Activated naive CD4-positive, alpha-beta T cell treated with anti-CD3 and anti-CD28 coated beads, Interleukin-2, amount 50 U/mL, for 72 hours (primary cell): ENCODE data around the gene C5orf34. TPM values are rescaled to one million over a fixed set of nuclear protein-coding genes. Genes with fewer than 3 reads are reported as not detected.
"Not testable (repeated sequence)": the region's sequence is repeated elsewhere in the genome, so short reads cannot be mapped to it uniquely, and the experiment has no call there.

Experiments used
- ATAC-seq, 2 donors: fragments of 150-1000 bp; cut with Tn5 transposase; 2 replicates each; pipeline ENCODE4 v1.10.0; 2021; ENCODE audit warnings: mild to moderate bottlenecking in 2 of 2, moderate library complexity in 2 of 2
- DNase-seq, 2 donors: peaks; one replicate each; pipeline ENCODE4 v3.0.0; 2021 to 2022; ENCODE audit warnings: low spot score in 2 of 2
- H3K27ac Mint-ChIP-seq, 2 donors: one replicate each; pipeline ENCODE4 v1.8.0; 2022; ENCODE audit warnings: mild to moderate bottlenecking in 2 of 2, mixed read lengths in 2 of 2
- H3K36me3 Mint-ChIP-seq, 2 donors: one replicate each; pipeline ENCODE4 v1.8.0; 2022; ENCODE audit warnings: mixed read lengths in 2 of 2
- H3K9me3 Mint-ChIP-seq, 2 donors: one replicate each; pipeline ENCODE4 v1.8.0; 2022; ENCODE audit warnings: mixed read lengths in 2 of 2
- total RNA-seq, 2 donors: library from RNA; stranded (reverse); gene quantifications; one replicate each; pipeline ENCODE4 v1.2.3, GENCODE V29; 2022

The C5orf34 gene
- total RNA-seq, 2 donors from 2014 or later = 12.4 to 24.2 TPM

DNA sequence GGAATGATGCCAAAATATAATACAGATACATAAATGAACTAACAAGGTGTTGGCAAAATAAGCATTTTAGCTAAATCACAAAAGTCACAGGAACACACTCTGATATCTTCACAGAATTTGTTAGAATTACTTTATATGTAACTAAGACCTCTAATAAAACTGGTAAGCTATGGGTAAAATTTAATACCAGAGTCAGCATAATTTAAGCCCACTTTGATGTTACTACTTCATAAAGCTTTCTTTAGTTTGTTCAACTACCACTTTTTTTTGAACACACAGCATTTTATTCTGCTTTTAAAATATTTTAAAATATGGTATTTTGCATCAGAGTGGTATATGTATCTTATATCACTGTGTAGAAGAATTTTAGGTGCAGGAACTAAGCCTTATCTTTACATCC, 22.0 kb upstream of the C5orf34 start:
- ATAC-seq = no peak
- peaks cover 0 to 23% of the 10 kb centered on the region in 2 donors for H3K36me3 Mint-ChIP-seq
- H3K9me3 Mint-ChIP-seq = no peaks in the 10 kb centered on the region
- no peak overlapping the region for H3K27ac Mint-ChIP-seq
- DNase-seq = no peak

- Mint-ChIP-seq H3K27ac (peak overlapping the region; percentile 16 to 59), H3K9me3 (no peaks in the 10 kb centered on the region), H3K36me3 (peaks cover 0 to 26% of the 10 kb centered on the region in 2 donors)
- DNase-seq (no peak), ATAC-seq (peak; percentile 24 to 86)
These were observed 18.7 kb upstream of the C5orf34 start for GRCh38 chr5:43533646-43534045.

DNA sequence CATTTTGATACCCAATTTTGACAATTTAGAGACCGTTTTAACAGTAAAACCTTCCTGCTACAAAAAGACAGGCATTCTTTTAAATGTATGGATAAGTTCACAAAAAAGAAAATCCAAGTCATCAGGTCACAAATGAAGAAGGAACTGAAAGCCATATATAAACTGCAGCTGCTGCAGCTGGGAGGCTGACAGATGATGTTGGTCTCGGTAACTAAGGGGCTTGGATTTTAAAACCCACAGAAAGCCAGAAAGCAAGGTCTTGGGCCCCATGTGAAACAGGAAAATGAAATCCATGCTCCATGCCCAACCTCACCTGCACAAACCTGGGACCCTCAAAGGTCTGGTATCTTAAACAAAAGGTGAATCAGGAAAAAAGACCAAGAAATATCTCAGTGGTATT, 15.7 kb upstream of the C5orf34 start:
- Mint-ChIP-seq H3K27ac (no peak overlapping the region), H3K9me3 (no peaks in the 10 kb centered on the region), H3K36me3 (peaks cover 0 to 38% of the 10 kb centered on the region in 2 donors)
- DNase-seq (no peak), ATAC-seq (no peak)

- H3K36me3 Mint-ChIP-seq = peaks cover 0 to 26% of the 10 kb centered on the region in 2 donors
- ATAC-seq = no peak
- DNase-seq = no peak
- no peak overlapping the region for H3K27ac Mint-ChIP-seq
- H3K9me3 Mint-ChIP-seq = peaks cover 0 to 4% of the 10 kb centered on the region in 2 donors
These were observed 8.7 kb upstream of the C5orf34 start for GRCh38 chr5:43523662-43524072.

DNA sequence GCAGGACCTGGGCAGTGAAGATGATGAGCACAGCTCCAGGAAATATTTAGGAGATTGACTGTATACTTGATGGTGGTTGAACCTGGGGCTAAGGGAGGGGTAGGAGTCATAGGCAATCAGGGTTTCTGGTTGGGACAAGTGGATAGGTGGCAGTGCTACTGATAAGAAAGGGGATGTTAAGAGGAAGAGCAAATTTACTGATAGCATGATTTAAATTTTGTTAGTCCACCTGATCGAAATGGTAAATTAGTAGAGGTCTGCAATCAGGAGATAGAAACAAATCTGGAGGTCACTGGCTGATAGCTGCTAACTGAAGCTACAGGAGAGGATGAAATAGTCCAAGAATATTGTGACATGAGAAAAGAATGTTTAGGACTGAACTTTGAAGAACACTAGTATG, 5.7 kb upstream of the C5orf34 start:
- DNase-seq (no peak), ATAC-seq (no peak)
- Mint-ChIP-seq H3K9me3 (peaks cover 4 to 10% of the 10 kb centered on the region in 2 donors), H3K36me3 (peaks cover 0 to 25% of the 10 kb centered on the region in 2 donors), H3K27ac (peak overlapping the region in 1 of 2 donors; percentile 0)

GRCh38 chr5:43515678-43516048, 715 bp upstream of the C5orf34 start:
- DNase-seq (no peak), ATAC-seq (no peak)
- peak overlapping the region; percentile 97 to 98 for H3K27ac Mint-ChIP-seq
- peaks cover 0 to 10% of the 10 kb centered on the region in 2 donors for H3K9me3 Mint-ChIP-seq
- peaks cover 24 to 45% of the 10 kb centered on the region in 2 donors for H3K36me3 Mint-ChIP-seq

- Mint-ChIP-seq H3K9me3 (peaks cover 0 to 10% of the 10 kb centered on the region in 2 donors), H3K36me3 (peaks cover 24 to 45% of the 10 kb centered on the region in 2 donors), H3K27ac (peak overlapping the region; percentile 97 to 98)
- ATAC-seq = peak; percentile 72 to 78
- no peak for DNase-seq
These were observed 505 bp downstream of the C5orf34 start for GRCh38 chr5:43514471-43514815.

GRCh38 chr5:43514025-43514424, 923 bp downstream of the C5orf34 start:
- ATAC-seq (no peak), DNase-seq (no peak)
- Mint-ChIP-seq H3K9me3 (peaks cover 0 to 10% of the 10 kb centered on the region in 2 donors), H3K27ac (peak overlapping the region; percentile 97 to 98), H3K36me3 (peaks cover 24 to 45% of the 10 kb centered on the region in 2 donors)

DNA sequence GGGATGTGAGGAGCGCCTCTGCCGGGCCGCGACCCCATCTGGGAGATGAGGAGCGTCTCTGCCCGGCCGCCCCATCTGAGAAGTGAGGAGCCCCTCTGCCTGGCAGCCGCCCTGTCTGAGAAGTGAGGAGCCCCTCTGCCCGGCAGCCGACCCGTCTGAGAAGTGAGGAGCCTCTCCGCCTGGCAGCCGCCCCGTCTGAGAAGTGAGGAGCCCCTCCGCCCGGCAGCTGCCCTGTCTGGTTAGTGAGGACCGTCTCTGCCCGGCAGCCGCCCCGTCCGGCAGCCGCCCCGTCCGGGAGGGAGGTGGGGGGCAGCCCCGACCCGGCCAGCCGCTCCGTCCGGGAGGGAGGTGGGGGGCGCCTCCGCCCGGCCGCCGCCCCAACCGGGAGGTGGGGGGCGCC, 3.9 kb downstream of the C5orf34 start:
- H3K9me3 Mint-ChIP-seq, DNase-seq, H3K27ac Mint-ChIP-seq, ATAC-seq: not testable (repeated sequence)
- peaks cover 26 to 42% of the 10 kb centered on the region in 2 donors for H3K36me3 Mint-ChIP-seq

GRCh38 chr5:43498581-43498980, 16.4 kb downstream of the C5orf34 start:
- ATAC-seq (no peak), DNase-seq (no peak)
- Mint-ChIP-seq H3K27ac (no peak overlapping the region), H3K36me3 (peaks cover 11 to 23% of the 10 kb centered on the region in 2 donors), H3K9me3 (no peaks in the 10 kb centered on the region)

- Mint-ChIP-seq H3K9me3 (no peaks in the 10 kb centered on the region), H3K36me3 (peaks cover 6 to 17% of the 10 kb centered on the region in 2 donors), H3K27ac (peak overlapping the region in 1 of 2 donors; percentile 3)
- no peak for DNase-seq
- ATAC-seq = no peak
These were observed 17.4 kb downstream of the C5orf34 start for GRCh38 chr5:43497311-43498104.

DNA sequence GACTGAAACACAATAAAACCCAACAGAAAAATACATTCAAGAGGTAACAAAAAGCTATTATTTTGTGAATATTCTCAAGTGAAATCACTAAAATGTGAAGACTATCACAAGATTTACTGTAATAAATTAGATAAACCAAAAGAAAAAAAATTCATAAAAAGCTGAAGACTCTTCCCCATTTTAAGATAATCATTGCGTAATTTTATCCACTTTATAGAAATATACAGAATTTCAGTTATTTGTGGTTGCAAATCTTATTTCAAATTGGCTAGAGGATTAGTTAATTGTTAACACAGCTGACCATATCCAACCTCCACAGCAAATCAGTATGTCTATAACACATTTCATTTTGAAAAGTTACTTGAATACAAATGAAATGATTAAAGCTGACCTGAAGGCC, 23.6 kb downstream of the C5orf34 start:
- H3K36me3 Mint-ChIP-seq = no peaks in the 10 kb centered on the region
- ATAC-seq = no peak
- H3K27ac Mint-ChIP-seq = no peak overlapping the region
- H3K9me3 Mint-ChIP-seq = no peaks in the 10 kb centered on the region
- no peak for DNase-seq

DNA sequence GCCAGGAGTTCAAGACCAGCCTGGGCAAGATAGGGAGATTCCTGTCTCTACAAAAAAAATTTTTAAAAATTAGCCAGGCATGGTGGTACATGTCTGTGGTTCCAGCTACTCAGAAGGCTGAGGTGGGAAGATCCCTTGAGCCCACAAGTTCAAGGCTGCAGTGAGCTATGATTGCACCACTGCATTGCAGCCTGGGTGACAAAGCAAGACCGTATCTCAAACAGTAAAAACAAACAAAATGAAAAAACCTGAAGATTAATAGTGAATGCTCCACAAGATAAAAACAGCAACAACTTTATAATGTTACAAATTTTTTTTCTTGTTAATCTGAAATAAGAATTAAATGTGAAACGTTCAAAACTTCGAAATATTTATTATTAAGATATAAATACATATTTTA, 28.6 kb downstream of the C5orf34 start:
- H3K36me3 Mint-ChIP-seq = peaks cover 16 to 21% of the 10 kb centered on the region in 2 donors
- no peaks in the 10 kb centered on the region for H3K9me3 Mint-ChIP-seq
- DNase-seq (no peak), ATAC-seq (no peak)
- peak overlapping the region; percentile 94 to 100 for H3K27ac Mint-ChIP-seq

- H3K27ac Mint-ChIP-seq = peak overlapping the region; percentile 94 to 100
- no peaks in the 10 kb centered on the region for H3K9me3 Mint-ChIP-seq
- DNase-seq (peak in 1 of 2 donors; percentile 12), ATAC-seq (peak; percentile 11 to 25)
- H3K36me3 Mint-ChIP-seq = peaks cover 16 to 21% of the 10 kb centered on the region in 2 donors
These were observed 29.5 kb downstream of the C5orf34 start for GRCh38 chr5:43485406-43485805.

DNA sequence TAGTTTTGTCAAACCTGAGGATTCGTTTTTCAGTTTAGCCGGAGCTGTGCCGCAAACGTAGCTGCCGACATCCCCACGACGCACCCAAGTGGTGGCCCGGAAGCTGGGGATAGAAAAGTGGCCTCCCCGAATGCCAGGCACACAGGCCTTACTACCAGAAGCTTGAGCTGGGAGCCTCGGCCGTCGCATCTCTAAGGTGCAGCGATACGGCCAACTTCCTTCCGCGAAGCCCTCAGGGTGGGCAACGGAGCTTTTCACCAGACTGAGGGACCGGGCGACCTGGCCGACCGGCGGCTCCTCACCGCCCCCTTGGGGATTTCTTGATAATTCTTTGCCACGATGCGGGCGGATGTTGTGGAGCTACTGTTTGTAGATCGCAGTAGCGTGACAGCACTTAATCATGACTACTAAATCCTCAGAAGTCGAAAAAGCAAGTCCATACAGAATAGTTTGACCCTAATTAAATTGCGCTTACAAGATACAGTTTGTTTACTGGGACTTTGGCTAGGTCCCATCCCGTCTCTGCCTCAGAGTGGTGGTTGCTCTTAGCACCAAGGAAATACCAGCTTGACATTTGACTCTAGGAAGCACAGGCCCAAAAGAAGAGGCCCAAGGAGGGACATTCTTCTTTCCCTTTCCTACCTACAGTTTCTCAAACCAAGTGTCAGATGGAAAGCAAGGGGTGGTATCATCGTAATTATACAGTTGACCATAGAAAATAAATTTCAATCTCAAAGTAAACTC, 30.7 kb downstream of the C5orf34 start:
- ATAC-seq = peak; percentile 71 to 76
- peak; percentile 87 for DNase-seq
- H3K9me3 Mint-ChIP-seq = no peaks in the 10 kb centered on the region
- peaks cover 16 to 21% of the 10 kb centered on the region in 2 donors for H3K36me3 Mint-ChIP-seq
- H3K27ac Mint-ChIP-seq = peak overlapping the region; percentile 94 to 100

GRCh38 chr5:43483298-43484105, 31.4 kb downstream of the C5orf34 start, which contains the start of gene TMEM267:
TMEM267 (minus strand) TSS chr5:43483865; CDS start chr5:43453969, 29,896 bp downstream.
- ATAC-seq (peak; percentile 81 to 85), DNase-seq (peak; percentile 74 to 79)
- H3K9me3 Mint-ChIP-seq = no peaks in the 10 kb centered on the region
- H3K36me3 Mint-ChIP-seq = peaks cover 16 to 21% of the 10 kb centered on the region in 2 donors
- peak within 1 kb of the TSS; percentile 94 to 100 for H3K27ac Mint-ChIP-seq
